Neural progenitor cell (in vitro differentiated cells): ENCODE results near the gene HOXD13. TPM values are rescaled to one million over a fixed set of nuclear protein-coding genes. Genes with fewer than 3 reads are reported as not detected.

Experiments
- DNase-seq: peaks from one replicate; pipeline ENCODE4 v3.0.0-alpha.2; 2016; ENCODE audit warnings: low spot score
- H2AFZ ChIP-seq: fragments of 200-600 bp; sonication (generic); replicated peaks from 2 replicates; pipeline ENCODE4 v1.6.1; 2016; ENCODE audit warnings: antibody characterized with exemption
- H3F3A ChIP-seq: fragments of 200-600 bp; sonication (generic); 2 replicates; pipeline ENCODE4 v1.6.1; 2016; ENCODE audit warnings: antibody characterized with exemption, low read depth
- H3K27ac ChIP-seq: fragments of 200-600 bp; sonication (generic); 2 replicates; pipeline ENCODE4 v1.5.1; 2016; ENCODE audit warnings: mild to moderate bottlenecking
- H3K27me3 ChIP-seq: fragments of 200-600 bp; sonication (generic); 2 replicates; pipeline ENCODE4 v1.6.1; 2016; ENCODE audit warnings: mild to moderate bottlenecking, moderate library complexity
- H3K36me3 ChIP-seq: fragments of 200-600 bp; sonication (generic); 2 replicates; pipeline ENCODE4 v1.5.1; 2016
- H3K4me1 ChIP-seq: fragments of 200-600 bp; sonication (generic); 2 replicates; pipeline ENCODE4 v1.6.1; 2016; ENCODE audit warnings: mixed run types
- H3K4me2 ChIP-seq: fragments of 200-600 bp; sonication (generic); 2 replicates; pipeline ENCODE4 v1.6.1; 2016
- H3K4me3 ChIP-seq: fragments of 200-600 bp; sonication (generic); 2 replicates; pipeline ENCODE4 v1.5.1; 2016
- H3K79me2 ChIP-seq: fragments of 200-600 bp; sonication (generic); 2 replicates; pipeline ENCODE4 v1.6.1; 2016; ENCODE audit warnings: low read depth
- H3K9ac ChIP-seq: fragments of 200-600 bp; sonication (generic); 2 replicates; pipeline ENCODE4 v1.6.1; 2016
- H3K9me3 ChIP-seq: fragments of 200-600 bp; sonication (generic); 2 replicates; pipeline ENCODE4 v1.5.1; 2016; ENCODE audit warnings: low read depth
- H4K20me1 ChIP-seq: fragments of 200-600 bp; sonication (generic); 2 replicates; pipeline ENCODE4 v1.6.1; 2016; ENCODE audit warnings: low read depth
- H3K27ac Mint-ChIP-seq: 3 replicates; pipeline ENCODE4 v1.8.0; 2021; ENCODE audit warnings: mixed read lengths
- H3K27me3 Mint-ChIP-seq: 2 replicates; pipeline ENCODE4 v1.8.0; 2022; ENCODE audit warnings: low read depth, mild to moderate bottlenecking, inconsistent platforms, moderate library complexity, mixed read lengths; ENCODE audit not compliant: insufficient read depth
- H3K36me3 Mint-ChIP-seq: 3 replicates; pipeline ENCODE4 v1.8.0; 2021; ENCODE audit warnings: mixed read lengths
- H3K4me1 Mint-ChIP-seq: 3 replicates; pipeline ENCODE4 v1.8.0; 2021; ENCODE audit warnings: mixed read lengths
- H3K4me3 Mint-ChIP-seq: 3 replicates; pipeline ENCODE4 v1.8.0; 2021; ENCODE audit warnings: mild to moderate bottlenecking, moderate library complexity, mixed read lengths
- H3K9me3 Mint-ChIP-seq: 3 replicates; pipeline ENCODE4 v1.8.0; 2020; ENCODE audit warnings: mixed read lengths
- EZH2 ChIP-seq: fragments of 200-600 bp; sonication (generic); IDR thresholded peaks from 2 replicates; pipeline ENCODE4 v1.6.1; 2017; ENCODE audit warnings: antibody characterized with exemption, mild to moderate bottlenecking, moderate library complexity
- EZH2phosphoT487 ChIP-seq: fragments of 200-600 bp; sonication (generic); IDR thresholded peaks from 2 replicates; pipeline ENCODE4 v1.6.1; 2017; ENCODE audit warnings: antibody characterized with exemption
- total RNA-seq: library from RNA; depleted of rRNA; stranded (reverse); fragments of >200 nt; gene quantifications from 2 replicates; pipeline ENCODE4 v1.2.3, GENCODE V29; 2015; ENCODE audit warnings: low replicate concordance
- TF ChIP-seq, protein P1 (sequence below): fragments of 200-600 bp; sonication (generic); IDR thresholded peaks from 2 replicates; pipeline ENCODE4 v1.5.1; 2017; ENCODE audit warnings: antibody characterized with exemption, mild to moderate bottlenecking

HOXD13 gene
- total RNA-seq, 1 donor from 2014 or later: not detected

DNA sequence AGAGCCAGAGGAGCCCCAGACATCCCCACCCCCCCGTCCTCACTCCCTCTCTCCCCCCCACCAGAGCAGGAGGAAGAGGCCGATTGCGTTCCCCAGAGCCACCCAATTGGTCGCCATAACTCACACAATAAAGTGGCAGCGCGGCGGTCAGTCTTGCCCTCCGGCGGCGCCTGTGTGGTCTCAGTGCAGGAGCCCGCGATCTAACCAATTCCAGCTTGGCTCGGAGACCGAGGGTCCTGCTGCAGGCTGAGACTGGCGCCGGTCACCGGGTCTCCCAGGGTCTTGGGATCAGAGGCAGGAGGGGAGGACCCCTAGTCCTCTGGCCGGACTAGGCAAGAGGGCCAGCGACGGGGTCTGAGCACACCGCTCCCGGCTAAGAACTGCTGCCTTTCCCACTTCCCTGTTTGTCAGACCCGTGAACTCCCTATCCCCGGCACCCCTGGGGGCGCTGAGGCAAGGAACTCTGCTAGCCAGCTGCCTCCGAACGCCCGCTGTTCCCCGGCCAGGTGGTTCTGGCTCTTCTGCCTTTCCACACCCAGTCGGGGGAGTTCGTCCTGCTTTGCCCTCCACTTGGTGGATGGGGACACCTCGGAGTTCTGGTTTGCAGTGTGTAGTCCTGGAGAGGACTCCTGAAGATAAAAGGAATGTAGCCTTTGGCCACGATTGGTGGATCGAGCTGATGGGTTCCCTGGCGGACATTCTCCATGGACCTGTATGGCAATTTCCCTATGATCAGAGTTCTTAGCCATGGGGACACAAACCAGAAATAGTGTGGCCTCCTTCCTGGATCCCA lies 6.0 kb downstream of the HOXD13 start:
- H2AFZ ChIP-seq: no peak overlapping the region
- H3K4me1 ChIP-seq: no peaks in the 10 kb centered on the region
- peaks cover 98% of the 10 kb centered on the region for H4K20me1 ChIP-seq
- Mint-ChIP-seq H3K27ac (no peak overlapping the region), H3K9me3 (peaks cover 6% of the 10 kb centered on the region), H3K36me3 (no peaks in the 10 kb centered on the region), H3K4me3 (no peak overlapping the region), H3K27me3 (peaks cover 98% of the 10 kb centered on the region), H3K4me1 (peaks cover 4% of the 10 kb centered on the region)
- no peak overlapping the region for H3K27ac ChIP-seq
- no peak for DNase-seq
- H3K9ac ChIP-seq: no peak overlapping the region
- no peaks in the 10 kb centered on the region for H3K9me3 ChIP-seq
- no peaks in the 10 kb centered on the region for H3K79me2 ChIP-seq
- H3F3A ChIP-seq: no peaks in the 10 kb centered on the region
- H3K4me2 ChIP-seq: no peak overlapping the region
- peaks cover 100% of the 10 kb centered on the region for H3K27me3 ChIP-seq
- TF ChIP-seq EZH2: peak; percentile 74
- TF ChIP-seq, protein P1, sequence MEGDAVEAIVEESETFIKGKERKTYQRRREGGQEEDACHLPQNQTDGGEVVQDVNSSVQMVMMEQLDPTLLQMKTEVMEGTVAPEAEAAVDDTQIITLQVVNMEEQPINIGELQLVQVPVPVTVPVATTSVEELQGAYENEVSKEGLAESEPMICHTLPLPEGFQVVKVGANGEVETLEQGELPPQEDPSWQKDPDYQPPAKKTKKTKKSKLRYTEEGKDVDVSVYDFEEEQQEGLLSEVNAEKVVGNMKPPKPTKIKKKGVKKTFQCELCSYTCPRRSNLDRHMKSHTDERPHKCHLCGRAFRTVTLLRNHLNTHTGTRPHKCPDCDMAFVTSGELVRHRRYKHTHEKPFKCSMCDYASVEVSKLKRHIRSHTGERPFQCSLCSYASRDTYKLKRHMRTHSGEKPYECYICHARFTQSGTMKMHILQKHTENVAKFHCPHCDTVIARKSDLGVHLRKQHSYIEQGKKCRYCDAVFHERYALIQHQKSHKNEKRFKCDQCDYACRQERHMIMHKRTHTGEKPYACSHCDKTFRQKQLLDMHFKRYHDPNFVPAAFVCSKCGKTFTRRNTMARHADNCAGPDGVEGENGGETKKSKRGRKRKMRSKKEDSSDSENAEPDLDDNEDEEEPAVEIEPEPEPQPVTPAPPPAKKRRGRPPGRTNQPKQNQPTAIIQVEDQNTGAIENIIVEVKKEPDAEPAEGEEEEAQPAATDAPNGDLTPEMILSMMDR: no peak
- TF ChIP-seq EZH2phosphoT487: peak; percentile 45
- no peaks in the 10 kb centered on the region for H3K36me3 ChIP-seq
- H3K4me3 ChIP-seq: no peak overlapping the region

DNA sequence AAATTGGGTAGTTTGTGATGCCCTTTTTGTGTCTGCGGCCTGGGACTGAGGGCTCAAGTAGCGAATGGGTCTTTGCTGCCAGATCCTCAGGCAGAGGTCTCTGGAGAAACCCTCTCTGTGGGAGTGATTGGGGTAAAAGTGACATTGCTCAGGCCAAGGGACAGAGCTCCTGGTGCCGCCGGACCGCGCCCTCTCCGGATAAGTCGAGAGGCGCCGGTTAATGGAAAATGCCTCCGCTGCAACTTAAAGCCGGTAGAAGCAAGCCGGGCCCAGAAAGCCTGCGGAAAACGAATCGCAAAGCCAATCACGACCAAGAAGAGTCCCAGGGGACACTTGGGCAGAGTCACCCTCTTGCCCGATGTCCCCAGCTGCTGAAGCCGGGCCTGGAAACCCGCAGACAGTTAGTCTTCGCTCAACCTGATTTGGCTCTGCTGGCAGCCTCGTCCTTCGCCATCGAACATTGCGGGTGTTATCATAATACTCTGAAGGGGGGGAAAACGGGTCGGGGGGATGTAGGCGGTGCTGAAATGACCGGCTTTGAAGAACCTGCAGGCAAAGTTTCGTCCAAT lies 6.7 kb downstream of the HOXD13 start:
- Mint-ChIP-seq H3K4me1 (peaks cover 4% of the 10 kb centered on the region), H3K27me3 (peaks cover 98% of the 10 kb centered on the region), H3K27ac (no peak overlapping the region), H3K36me3 (no peaks in the 10 kb centered on the region), H3K4me3 (no peak overlapping the region), H3K9me3 (peaks cover 6% of the 10 kb centered on the region)
- no peak overlapping the region for H2AFZ ChIP-seq
- H3K27ac ChIP-seq: no peak overlapping the region
- no peaks in the 10 kb centered on the region for H3K4me1 ChIP-seq
- H3F3A ChIP-seq: no peaks in the 10 kb centered on the region
- H3K79me2 ChIP-seq: no peaks in the 10 kb centered on the region
- no peak overlapping the region for H3K4me2 ChIP-seq
- H3K4me3 ChIP-seq: no peak overlapping the region
- H3K27me3 ChIP-seq: peaks cover 100% of the 10 kb centered on the region
- H3K9ac ChIP-seq: no peak overlapping the region
- no peak for DNase-seq
- H3K36me3 ChIP-seq: no peaks in the 10 kb centered on the region
- peak; percentile 24 for TF ChIP-seq EZH2phosphoT487
- TF ChIP-seq, protein P1: no peak
- H3K9me3 ChIP-seq: no peaks in the 10 kb centered on the region
- H4K20me1 ChIP-seq: peaks cover 99% of the 10 kb centered on the region

DNA sequence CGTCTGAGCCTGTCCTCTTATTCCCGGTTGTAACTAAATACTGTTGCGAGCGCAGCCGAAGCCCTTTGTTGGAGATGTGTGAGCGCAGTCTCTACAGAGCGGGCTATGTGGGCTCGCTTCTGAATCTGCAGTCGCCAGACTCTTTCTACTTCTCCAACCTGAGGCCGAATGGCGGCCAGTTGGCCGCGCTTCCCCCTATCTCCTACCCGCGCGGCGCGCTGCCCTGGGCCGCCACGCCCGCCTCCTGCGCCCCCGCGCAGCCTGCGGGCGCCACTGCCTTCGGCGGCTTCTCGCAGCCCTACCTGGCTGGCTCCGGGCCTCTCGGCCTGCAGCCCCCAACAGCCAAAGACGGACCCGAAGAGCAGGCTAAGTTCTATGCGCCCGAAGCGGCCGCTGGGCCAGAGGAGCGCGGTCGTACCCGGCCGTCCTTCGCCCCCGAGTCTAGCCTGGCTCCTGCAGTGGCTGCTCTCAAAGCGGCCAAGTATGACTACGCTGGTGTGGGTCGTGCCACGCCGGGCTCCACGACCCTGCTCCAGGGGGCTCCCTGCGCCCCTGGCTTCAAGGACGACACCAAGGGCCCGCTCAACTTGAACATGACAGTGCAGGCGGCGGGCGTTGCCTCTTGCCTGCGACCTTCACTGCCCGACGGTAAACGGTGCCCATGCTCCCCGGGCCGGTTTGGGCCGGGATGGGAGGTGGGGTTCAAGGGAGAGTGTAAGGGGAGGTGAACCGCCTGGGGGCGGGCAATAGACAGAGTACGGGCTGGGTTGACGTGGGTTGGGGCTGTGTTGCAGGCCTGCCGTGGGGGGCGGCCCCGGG lies 7.4 kb downstream of the HOXD13 start, which contains the start of gene HOXD12:
TSS of gene HOXD12 (plus strand) at position 68 of the 819 bp plus-strand sequence. CDS start at position 75, 7 bp downstream.
- peaks cover 99% of the 10 kb centered on the region for H4K20me1 ChIP-seq
- Mint-ChIP-seq H3K27ac (no peak within 1 kb of the TSS), H3K9me3 (peaks cover 6% of the 10 kb centered on the region), H3K36me3 (no peaks in the 10 kb centered on the region), H3K27me3 (peaks cover 98% of the 10 kb centered on the region), H3K4me1 (peaks cover 7% of the 10 kb centered on the region), H3K4me3 (no peak within 1 kb of the TSS)
- peak within 1 kb of the TSS; percentile 30 for H3K4me2 ChIP-seq
- H2AFZ ChIP-seq: no peak within 1 kb of the TSS
- peak within 1 kb of the TSS; percentile 7 for H3K4me3 ChIP-seq
- no peaks in the 10 kb centered on the region for H3K36me3 ChIP-seq
- TF ChIP-seq EZH2 (peak; percentile 98), EZH2phosphoT487 (peak; percentile 97)
- TF ChIP-seq, protein P1: no peak
- no peak for DNase-seq
- no peak within 1 kb of the TSS for H3K9ac ChIP-seq
- peaks cover 100% of the 10 kb centered on the region for H3K27me3 ChIP-seq
- H3K79me2 ChIP-seq: no peaks in the 10 kb centered on the region
- H3K27ac ChIP-seq: no peak within 1 kb of the TSS
- H3F3A ChIP-seq: no peaks in the 10 kb centered on the region
- H3K4me1 ChIP-seq: no peaks in the 10 kb centered on the region
- no peaks in the 10 kb centered on the region for H3K9me3 ChIP-seq
